ENCODE measurements around the gene MRPS31. TPM values are rescaled to one million over a fixed set of nuclear protein-coding genes. Genes with fewer than 3 reads are reported as not detected.
"Not testable (repeated sequence)": the region's sequence is repeated elsewhere in the genome, so short reads cannot be mapped to it uniquely, and the experiment has no call there.

The MRPS31 gene
- total and polyA plus RNA-seq, 7 experiments from 2014 or later: 15.8 to 63.1 (median 38.2) TPM

GRCh38 chr13:40762849-40763248, 8.1 kb downstream of the MRPS31 start:
- H3K9me3 ChIP-seq (ENCODE audit: control insufficient read depth in 2 of 3, low read length in 3 of 3): no peaks in the 10 kb centered on the region
- H3K4me3 Mint-ChIP-seq: no peak overlapping the region
- H3K36me3 Mint-ChIP-seq: peaks cover 3 to 25% (median 14%) of the 10 kb centered on the region in 5 donors
- H3K27ac Mint-ChIP-seq: peak overlapping the region in 5 of 9 donors; percentile 0 to 76 (median 25)
- peaks cover 0 to 23% (median 6%) of the 10 kb centered on the region in 3 experiments for H3K36me3 ChIP-seq (ENCODE audit: control insufficient read depth in 2 of 3, insufficient read depth in 3 of 3, low read length in 3 of 3)
- no peaks in the 10 kb centered on the region for H3K27me3 Mint-ChIP-seq
- H3K4me1 ChIP-seq (ENCODE audit: control insufficient read depth in 2 of 2, insufficient read depth in 2 of 2, low read length in 2 of 2): no peaks in the 10 kb centered on the region
- peaks cover 16 to 51% (median 41%) of the 10 kb centered on the region in 7 donors for H3K4me1 Mint-ChIP-seq
- intact Hi-C loops (cut with micrococcal nuclease): no loop called here
- ChIA-PET CTCF (no interaction called here), POLR2A (no interaction called here)
- ATAC-seq (no peak), DNase-seq (no peak)
- no peak overlapping the region for H3K27ac ChIP-seq (ENCODE audit: low read depth, low read length)
- H3K27me3 ChIP-seq (ENCODE audit: control insufficient read depth in 2 of 2, insufficient read depth in 2 of 2, low read length in 2 of 2): no peaks in the 10 kb centered on the region
- H3K4me3 ChIP-seq (ENCODE audit: low read length): no peak overlapping the region
- H3K9me3 Mint-ChIP-seq: no peaks in the 10 kb centered on the region

DNA sequence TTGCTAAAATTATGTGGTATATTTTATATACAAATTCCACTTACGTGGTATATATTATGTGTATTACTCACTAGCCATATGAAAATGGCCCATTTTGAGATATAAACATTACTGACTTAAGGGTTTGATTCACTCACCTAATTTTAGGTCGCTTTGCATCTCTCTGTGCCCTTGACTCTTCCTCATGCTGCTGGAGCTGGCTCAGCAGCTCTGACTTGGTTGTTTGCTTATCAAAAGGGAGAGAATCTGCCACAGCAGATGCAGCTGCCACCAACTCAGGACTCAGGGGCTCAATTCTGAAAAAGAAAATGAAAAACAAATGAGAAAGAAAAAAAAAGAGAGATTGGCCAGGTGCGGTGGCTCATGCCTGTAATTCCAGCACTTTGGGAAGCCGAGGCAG, 12.2 kb downstream of the MRPS31 start:
- H3K27ac ChIP-seq (ENCODE audit: low read depth, low read length): no peak overlapping the region
- DNase-seq (no peak), ATAC-seq (no peak)
- H3K4me3 Mint-ChIP-seq: no peak overlapping the region
- CTCF ChIA-PET: no interaction called here
- intact Hi-C loops (cut with micrococcal nuclease): no loop called here
- peaks cover 14 to 31% (median 23%) of the 10 kb centered on the region in 7 donors for H3K4me1 Mint-ChIP-seq
- no peaks in the 10 kb centered on the region for H3K9me3 Mint-ChIP-seq
- no peaks in the 10 kb centered on the region for H3K27me3 Mint-ChIP-seq
- H3K4me1 ChIP-seq (ENCODE audit: control insufficient read depth in 2 of 2, insufficient read depth in 2 of 2, low read length in 2 of 2): no peaks in the 10 kb centered on the region
- no peaks in the 10 kb centered on the region for H3K9me3 ChIP-seq (ENCODE audit: control insufficient read depth in 2 of 3, low read length in 3 of 3)
- H3K4me3 ChIP-seq (ENCODE audit: low read length): no peak overlapping the region
- H3K27ac Mint-ChIP-seq: peak overlapping the region in 3 of 9 donors; percentile 17 to 44 (median 43)
- peaks cover 0 to 39% (median 13%) of the 10 kb centered on the region in 3 experiments for H3K36me3 ChIP-seq (ENCODE audit: control insufficient read depth in 2 of 3, insufficient read depth in 3 of 3, low read length in 3 of 3)
- POLR2A ChIA-PET: no interaction called here
- peaks cover 3 to 33% (median 21%) of the 10 kb centered on the region in 5 donors for H3K36me3 Mint-ChIP-seq
- no peaks in the 10 kb centered on the region for H3K27me3 ChIP-seq (ENCODE audit: control insufficient read depth in 2 of 2, insufficient read depth in 2 of 2, low read length in 2 of 2)

- Histone ChIP-seq H3K4me3 (ENCODE audit: low read length) (no peak overlapping the region), H3K4me1 (ENCODE audit: control insufficient read depth in 2 of 2, insufficient read depth in 2 of 2, low read length in 2 of 2) (no peaks in the 10 kb centered on the region), H3K27ac (ENCODE audit: low read depth, low read length) (no peak overlapping the region), H3K27me3 (ENCODE audit: control insufficient read depth in 2 of 2, insufficient read depth in 2 of 2, low read length in 2 of 2) (no peaks in the 10 kb centered on the region), H3K36me3 (ENCODE audit: control insufficient read depth in 2 of 3, insufficient read depth in 3 of 3, low read length in 3 of 3) (peaks cover 0 to 46% (median 13%) of the 10 kb centered on the region in 3 experiments), H3K9me3 (ENCODE audit: control insufficient read depth in 2 of 3, low read length in 3 of 3) (no peaks in the 10 kb centered on the region)
- ATAC-seq: no peak
- Mint-ChIP-seq H3K27ac (no peak overlapping the region), H3K4me1 (peaks cover 0 to 14% (median 4%) of the 10 kb centered on the region in 7 donors), H3K4me3 (no peak overlapping the region), H3K36me3 (peaks cover 8 to 46% (median 28%) of the 10 kb centered on the region in 5 donors), H3K27me3 (no peaks in the 10 kb centered on the region), H3K9me3 (no peaks in the 10 kb centered on the region)
- POLR2A ChIA-PET: no interaction called here
- CTCF ChIA-PET: no interaction called here
- intact Hi-C loops (cut with micrococcal nuclease): no loop called here
- no peak for DNase-seq
Measured at GRCh38 chr13:40756042-40756441, 14.9 kb downstream of the MRPS31 start.

DNA sequence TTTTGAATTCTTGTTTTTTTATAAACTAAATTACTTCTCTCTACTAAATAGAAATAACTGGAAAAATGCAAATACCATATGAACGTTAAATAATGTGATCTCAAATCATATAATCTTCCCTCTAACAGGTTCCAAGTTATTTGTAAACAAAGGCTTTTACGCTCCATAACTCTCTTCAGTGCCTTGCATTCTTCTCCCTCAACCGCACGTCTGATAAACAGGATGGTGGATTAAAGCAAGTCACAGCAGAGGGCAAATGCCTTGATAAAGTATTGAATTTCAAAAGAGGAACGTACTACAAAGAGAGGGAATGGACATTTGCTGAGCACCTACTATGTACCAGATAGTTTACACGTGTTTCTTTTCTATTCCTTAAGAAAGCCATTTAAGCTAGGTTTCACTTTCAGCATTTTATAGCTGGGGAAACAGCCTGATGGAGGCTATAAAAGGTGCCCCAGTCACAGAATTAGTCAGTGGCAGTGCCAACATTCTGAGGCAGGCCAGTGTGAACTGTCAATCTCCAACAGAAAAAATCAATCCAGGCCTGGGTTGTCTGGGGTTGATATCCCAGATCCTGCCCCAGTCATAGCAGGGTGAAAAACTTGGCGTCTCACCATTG, 15.8 kb downstream of the MRPS31 start:
- H3K4me3 ChIP-seq (ENCODE audit: low read length): no peak overlapping the region
- no peak overlapping the region for H3K4me3 Mint-ChIP-seq
- no peak for ATAC-seq

GRCh38 chr13:40749327-40749726, 21.7 kb downstream of the MRPS31 start:
- Mint-ChIP-seq H3K27me3 (no peaks in the 10 kb centered on the region), H3K4me3 (no peak overlapping the region), H3K27ac (no peak overlapping the region), H3K36me3 (peaks cover 4 to 39% (median 11%) of the 10 kb centered on the region in 5 donors), H3K9me3 (no peaks in the 10 kb centered on the region), H3K4me1 (peaks cover 0 to 4% (median 0%) of the 10 kb centered on the region in 7 donors)
- no peaks in the 10 kb centered on the region for H3K4me1 ChIP-seq (ENCODE audit: control insufficient read depth in 2 of 2, insufficient read depth in 2 of 2, low read length in 2 of 2)
- intact Hi-C loops (cut with micrococcal nuclease): no loop called here
- no peak overlapping the region for H3K27ac ChIP-seq (ENCODE audit: low read depth, low read length)
- no peaks in the 10 kb centered on the region for H3K27me3 ChIP-seq (ENCODE audit: control insufficient read depth in 2 of 2, insufficient read depth in 2 of 2, low read length in 2 of 2)
- peak in 2 of 9 donors; percentile 14 to 17 for DNase-seq
- no peak overlapping the region for H3K4me3 ChIP-seq (ENCODE audit: low read length)
- peaks cover 0 to 28% (median 0%) of the 10 kb centered on the region in 3 experiments for H3K36me3 ChIP-seq (ENCODE audit: control insufficient read depth in 2 of 3, insufficient read depth in 3 of 3, low read length in 3 of 3)
- ChIA-PET CTCF (interaction anchor here (0.7 kb wide), 1 partner anchor 293 kb away, joined by 4 read pairs; no protein-coding TSS in a partner anchor), POLR2A (no interaction called here)
- no peaks in the 10 kb centered on the region for H3K9me3 ChIP-seq (ENCODE audit: control insufficient read depth in 2 of 3, low read length in 3 of 3)
- no peak for ATAC-seq

More for the DNA sequence above, 15.8 kb downstream of the MRPS31 start:
- no peaks in the 10 kb centered on the region for H3K4me1 ChIP-seq (ENCODE audit: control insufficient read depth in 2 of 2, insufficient read depth in 2 of 2, low read length in 2 of 2)
- ChIA-PET CTCF (no interaction called here), POLR2A (no interaction called here)
- intact Hi-C loops (cut with micrococcal nuclease): no loop called here
- Mint-ChIP-seq H3K4me1 (peaks cover 0 to 12% (median under 1%) of the 10 kb centered on the region in 7 donors), H3K27ac (no peak overlapping the region), H3K36me3 (peaks cover 8 to 47% (median 28%) of the 10 kb centered on the region in 5 donors), H3K27me3 (no peaks in the 10 kb centered on the region), H3K9me3 (no peaks in the 10 kb centered on the region)
- no peak overlapping the region for H3K27ac ChIP-seq (ENCODE audit: low read depth, low read length)
- no peaks in the 10 kb centered on the region for H3K27me3 ChIP-seq (ENCODE audit: control insufficient read depth in 2 of 2, insufficient read depth in 2 of 2, low read length in 2 of 2)
- H3K36me3 ChIP-seq (ENCODE audit: control insufficient read depth in 2 of 3, insufficient read depth in 3 of 3, low read length in 3 of 3): peaks cover 0 to 47% (median 10%) of the 10 kb centered on the region in 3 experiments
- no peak for DNase-seq
- no peaks in the 10 kb centered on the region for H3K9me3 ChIP-seq (ENCODE audit: control insufficient read depth in 2 of 3, low read length in 3 of 3)

DNA sequence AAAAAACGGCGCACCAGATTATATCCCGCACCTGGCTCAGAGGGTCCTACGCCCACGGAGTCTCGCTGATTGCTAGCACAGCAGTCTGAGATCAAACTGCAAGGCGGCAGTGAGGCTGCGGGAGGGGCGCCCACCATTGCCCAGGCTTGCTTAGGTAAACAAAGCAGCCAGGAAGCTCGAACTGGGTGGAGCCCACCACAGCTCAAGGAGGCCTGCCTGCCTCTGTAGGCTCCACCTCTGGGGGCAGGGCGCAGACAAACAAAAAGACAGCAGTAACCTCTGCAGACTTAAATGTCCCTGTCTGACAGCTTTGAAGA, 35.8 kb downstream of the MRPS31 start:
- intact Hi-C loops (cut with micrococcal nuclease); H3K4me3 ChIP-seq (ENCODE audit: low read length); ATAC-seq; H3K4me1 ChIP-seq (ENCODE audit: control insufficient read depth in 2 of 2, insufficient read depth in 2 of 2, low read length in 2 of 2); H3K4me3 Mint-ChIP-seq; POLR2A ChIA-PET; CTCF ChIA-PET; H3K36me3 ChIP-seq (ENCODE audit: control insufficient read depth in 2 of 3, insufficient read depth in 3 of 3, low read length in 3 of 3); H3K27me3 ChIP-seq (ENCODE audit: control insufficient read depth in 2 of 2, insufficient read depth in 2 of 2, low read length in 2 of 2); H3K9me3 Mint-ChIP-seq; H3K27ac ChIP-seq (ENCODE audit: low read depth, low read length); H3K27me3 Mint-ChIP-seq; H3K9me3 ChIP-seq (ENCODE audit: control insufficient read depth in 2 of 3, low read length in 3 of 3): not testable (repeated sequence)
- Mint-ChIP-seq H3K36me3 (peaks cover 12 to 33% (median 24%) of the 10 kb centered on the region in 5 donors), H3K4me1 (peaks cover 10 to 37% (median 22%) of the 10 kb centered on the region in 7 donors), H3K27ac (peak overlapping the region in 4 of 9 donors; percentile 47 to 90 (median 66))
- DNase-seq: peak in 6 of 9 donors; percentile 18 to 43 (median 30)
